Stomach (tissue), 4 donors: ENCODE results near the gene TMEM128.

Source experiments
- POLR2A ChIP-seq, 4 donors: fragments of 450-650 bp; IDR thresholded peaks; one replicate each; pipeline ENCODE4 v1.6.1; 2016; ENCODE audit warnings: antibody characterized with exemption in 4 of 4, control low read depth in 2 of 4, mild to moderate bottlenecking in 1 of 4, moderate library complexity in 1 of 4
- POLR2AphosphoS5 ChIP-seq, 3 donors: sonication (generic); formaldehyde crosslinking; IDR thresholded peaks; one replicate each; pipeline ENCODE4 v1.6.1; 2016; ENCODE audit warnings: antibody characterized with exemption in 3 of 3

DNA sequence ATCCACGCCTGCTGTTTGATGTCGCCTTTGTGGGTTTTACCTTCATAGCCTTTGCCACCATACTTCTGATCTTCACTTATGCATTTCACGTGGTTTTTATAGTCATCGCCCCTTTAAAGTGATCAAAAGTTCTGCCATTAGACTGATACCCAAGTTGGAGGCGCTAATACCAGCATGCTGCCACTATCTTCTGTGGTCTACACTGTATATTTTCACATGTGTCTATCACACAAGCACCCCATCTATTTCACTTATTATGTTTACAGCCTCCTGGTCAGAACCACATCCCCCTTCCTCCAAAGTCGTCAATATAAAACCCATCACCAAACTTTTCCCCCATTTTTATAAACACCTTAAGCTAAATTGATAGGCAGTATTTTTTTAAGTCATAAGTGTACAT, 33.8 kb upstream of the TMEM128 start:
- TF ChIP-seq POLR2A (IDR thresholded peaks at IDR 0.05) (no peak), POLR2AphosphoS5 (IDR thresholded peaks at IDR 0.05) (no peak)
